ENCODE results near the gene MN1.

The MN1 gene

GRCh38 chr22:27775758-27776649 is 25.6 kb downstream of the MN1 start:
- no peak for TF ChIP-seq CTCF (IDR thresholded peaks at IDR 0.05; ENCODE audit: low read depth, low read length, missing control alignments)
- no peak for DNase-seq (ENCODE audit: low read depth)
- no peak overlapping the region for H3K4me3 ChIP-seq (ENCODE audit: low read depth, low read length)

- DNase-seq (ENCODE audit: low read depth): no peak
- H3K4me3 ChIP-seq (ENCODE audit: low read depth, low read length): no peak overlapping the region
- TF ChIP-seq CTCF (IDR thresholded peaks at IDR 0.05; ENCODE audit: low read depth, low read length, missing control alignments): no peak
These were observed 26.4 kb downstream of the MN1 start for GRCh38 chr22:27775087-27775698.

- DNase-seq (ENCODE audit: low read depth): no peak
- H3K4me3 ChIP-seq (ENCODE audit: low read depth, low read length): no peak overlapping the region
- no peak for TF ChIP-seq CTCF (IDR thresholded peaks at IDR 0.05; ENCODE audit: low read depth, low read length, missing control alignments)
These were observed 27.4 kb downstream of the MN1 start for GRCh38 chr22:27774200-27774599.

DNA sequence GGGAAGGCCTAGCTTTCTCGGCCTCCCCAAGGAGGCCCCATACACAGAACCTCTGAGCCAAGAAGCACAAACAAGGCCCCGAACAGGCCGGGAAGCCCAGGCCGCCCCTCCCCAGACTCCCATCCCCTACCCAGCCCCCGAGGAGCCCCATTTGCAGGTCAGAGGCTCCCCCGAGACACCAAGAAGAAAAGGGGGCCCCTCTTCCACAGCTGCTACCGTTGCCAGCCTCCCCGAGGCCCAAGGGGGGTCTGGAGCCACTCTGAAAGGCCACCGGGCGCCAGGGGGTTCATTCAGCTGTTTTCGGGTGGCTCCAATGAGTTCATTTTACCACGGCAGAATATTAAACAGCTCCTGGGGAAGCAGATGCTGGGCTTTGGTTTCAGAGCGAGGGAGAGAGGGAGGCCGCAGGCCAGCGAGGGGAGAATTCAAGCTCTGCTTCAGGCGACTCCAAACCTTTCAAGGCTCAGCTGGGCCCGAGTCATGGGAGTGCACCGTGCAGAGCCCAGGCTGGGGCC is 28.5 kb downstream of the MN1 start:
- DNase-seq (ENCODE audit: low read depth): no peak
- no peak for TF ChIP-seq CTCF (IDR thresholded peaks at IDR 0.05; ENCODE audit: low read depth, low read length, missing control alignments)
- no peak overlapping the region for H3K4me3 ChIP-seq (ENCODE audit: low read depth, low read length)

- TF ChIP-seq CTCF (IDR thresholded peaks at IDR 0.05; ENCODE audit: low read depth, low read length, missing control alignments): no peak
- no peak for DNase-seq (ENCODE audit: low read depth)
- H3K4me3 ChIP-seq (ENCODE audit: low read depth, low read length): no peak overlapping the region
These were observed 29.2 kb downstream of the MN1 start for GRCh38 chr22:27772081-27772983.

- DNase-seq (ENCODE audit: low read depth): no peak
- no peak overlapping the region for H3K4me3 ChIP-seq (ENCODE audit: low read depth, low read length)
- TF ChIP-seq CTCF (IDR thresholded peaks at IDR 0.05; ENCODE audit: low read depth, low read length, missing control alignments): no peak
These were observed 29.9 kb downstream of the MN1 start for GRCh38 chr22:27771637-27772036.

Measured in GM12864 (cell line).